HCT116 (cell line): Measurements from ENCODE around the gene LMX1A.

Experiments used
- CTCF ChIP-seq, 3 experiments: fragments of 200-600 bp in 1 of 3; sonication (generic) in 1 of 3; IDR thresholded peaks in 2 of 3; conservative IDR thresholded peaks in 1 of 3; 2 replicates each; pipeline ENCODE4 v1.5.1; 2012 to 2017; ENCODE audit warnings: low read depth in 2 of 3, low read length in 2 of 3, antibody characterized with exemption in 1 of 3, borderline replicate concordance in 1 of 3, control low read depth in 1 of 3, mild to moderate bottlenecking in 1 of 3, mixed read lengths in 1 of 3, mixed run types in 1 of 3, moderate library complexity in 1 of 3; ENCODE audit not compliant: insufficient read depth in 1 of 3
- EZH2phosphoT487 ChIP-seq: fragments of 200-600 bp; IDR thresholded peaks from 2 replicates; pipeline ENCODE4 v1.6.1; 2018; ENCODE audit warnings: antibody characterized with exemption, borderline replicate concordance
- POLR2A ChIP-seq: IDR thresholded peaks from 2 replicates; pipeline ENCODE4 v1.7.0; 2011; ENCODE audit warnings: borderline replicate concordance; ENCODE audit not compliant: insufficient read depth, insufficient read length; ENCODE audit errors: extremely low read depth
- RAD21 ChIP-seq: IDR thresholded peaks from 2 replicates; pipeline ENCODE4 v1.6.1; 2012; ENCODE audit warnings: low read depth, mild to moderate bottlenecking
- REST ChIP-seq: IDR thresholded peaks from 2 replicates; pipeline ENCODE4 v1.6.1; 2012; ENCODE audit warnings: low read depth
- ZNF274 ChIP-seq: fragments of 200-500 bp; sonication (Bioruptor generic); IDR thresholded peaks from 2 replicates; pipeline ENCODE4 v1.6.1; 2014; ENCODE audit warnings: mild to moderate bottlenecking, low read depth, low read length, inconsistent platforms

DNA sequence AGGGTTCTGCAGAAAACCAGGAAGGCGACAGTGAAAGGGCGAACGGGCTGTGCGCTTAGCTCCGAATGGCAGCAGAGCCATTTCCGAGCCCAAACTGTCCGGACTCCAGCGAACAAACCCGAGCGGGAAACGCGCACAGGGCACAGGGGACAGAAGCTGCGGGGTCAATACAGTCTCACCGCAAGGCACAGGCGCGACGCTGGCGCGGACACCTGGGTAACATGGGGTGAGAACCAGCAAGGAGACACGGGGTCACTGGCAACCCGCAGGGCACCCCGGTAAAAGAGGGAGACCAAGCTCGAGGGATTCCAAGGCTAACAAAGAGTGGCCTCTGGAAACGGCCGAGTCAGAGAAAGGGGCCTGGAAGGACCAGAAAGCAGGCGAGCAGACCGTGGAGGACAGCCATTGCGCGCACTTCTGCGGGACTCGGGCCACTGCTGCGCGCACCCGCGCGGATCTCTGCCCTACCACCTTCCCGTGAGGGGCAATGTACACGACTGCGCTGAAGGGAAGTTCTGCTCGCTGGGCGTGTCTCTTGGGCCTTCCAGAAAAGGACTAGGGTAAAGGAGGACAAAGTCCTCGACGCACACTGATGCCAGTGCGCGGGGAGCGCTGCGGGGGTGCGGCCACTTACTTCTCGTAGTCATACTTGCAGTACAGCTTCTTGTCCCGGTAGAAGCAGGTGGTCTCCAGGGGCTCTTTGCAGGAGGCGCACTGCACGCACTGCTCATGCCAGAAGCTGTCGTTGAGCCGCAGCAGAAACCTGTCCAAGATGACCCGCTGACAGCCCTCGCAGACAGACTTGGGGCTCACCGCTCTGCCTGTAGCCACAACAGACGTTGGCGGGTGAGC, 3.8 kb downstream of the LMX1A start:
- TF ChIP-seq POLR2A (no peak), EZH2phosphoT487 (no peak), RAD21 (no peak), CTCF (IDR thresholded peaks at IDR 0.05 in 2 of 3, conservative IDR thresholded peaks at IDR 0.05 in 1 of 3; ENCODE audit: borderline replicate concordance in 1 of 3, insufficient read depth in 1 of 3, low read depth in 2 of 3, low read length in 2 of 3) (no peak), ZNF274 (no peak), REST (no peak)
